ENCODE data around the gene NLGN1. TPM values are rescaled to one million over a fixed set of nuclear protein-coding genes. Genes with fewer than 3 reads are reported as not detected.

NLGN1 gene
- total RNA-seq, 1 experiment from 2014 or later: 3.2 TPM

GRCh38 chr3:174111776-174112175, 714.2 kb downstream of the NLGN1 start:
- no peak overlapping the region for H3K27ac ChIP-seq
- no peak for DNase-seq (ENCODE audit: low read depth in 1 of 2, low spot score in 2 of 2)

DNA sequence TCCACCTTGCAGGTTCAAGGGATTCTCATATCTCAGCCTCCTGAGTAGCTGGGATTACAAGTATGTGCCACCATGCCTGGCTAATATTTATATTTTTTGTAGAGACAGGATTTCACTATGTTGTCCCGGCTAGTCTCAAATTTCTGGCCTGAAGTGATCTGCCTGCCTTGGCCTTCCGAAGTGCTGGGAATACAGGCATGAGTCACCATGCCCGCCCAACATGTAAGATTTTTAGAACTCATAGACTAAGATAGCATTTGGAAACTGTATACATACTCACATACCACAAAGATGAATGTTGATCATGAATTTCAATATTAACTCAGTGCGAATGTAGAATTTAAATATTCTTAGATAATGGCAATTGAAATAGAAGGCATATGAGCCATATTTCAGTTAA, 718.9 kb downstream of the NLGN1 start:
- H3K4me1 ChIP-seq (replicated peaks): no peaks in the 10 kb centered on the region
- no peaks in the 10 kb centered on the region for H3K36me3 ChIP-seq
- H3K27me3 ChIP-seq (replicated peaks): no peaks in the 10 kb centered on the region
- H3K4me3 ChIP-seq: no peak overlapping the region
- no peaks in the 10 kb centered on the region for H3K9me3 ChIP-seq (replicated peaks)
- H3K27ac ChIP-seq: no peak overlapping the region
- DNase-seq (ENCODE audit: low read depth in 1 of 2, low spot score in 2 of 2): no peak

More at GRCh38 chr3:174111776-174112175, 714.2 kb downstream of the NLGN1 start:
- Histone ChIP-seq H3K4me1 (replicated peaks) (no peaks in the 10 kb centered on the region), H3K9me3 (replicated peaks) (no peaks in the 10 kb centered on the region), H3K4me3 (no peak overlapping the region), H3K27me3 (replicated peaks) (no peaks in the 10 kb centered on the region), H3K36me3 (no peaks in the 10 kb centered on the region)

DNA sequence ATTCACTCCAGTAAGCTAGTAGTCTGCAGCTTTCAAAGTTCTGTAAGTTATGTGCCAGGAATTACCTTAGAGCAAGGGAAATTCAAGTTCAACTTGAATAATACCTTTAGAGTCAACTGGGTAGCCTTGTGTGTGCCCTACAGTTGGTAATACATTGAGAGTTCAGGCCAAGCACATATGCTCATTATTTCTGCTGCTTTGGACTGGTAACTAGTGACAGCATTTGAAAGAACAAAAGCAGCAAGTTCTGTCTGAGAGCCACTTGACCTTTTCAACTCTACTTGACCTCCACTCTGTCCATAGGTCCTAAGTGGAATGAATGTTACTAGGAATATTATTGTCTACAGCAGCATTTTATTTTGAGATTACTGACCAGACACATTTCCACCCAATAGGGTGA, 723.5 kb downstream of the NLGN1 start:
- Histone ChIP-seq H3K4me3 (no peak overlapping the region), H3K27ac (no peak overlapping the region), H3K4me1 (replicated peaks) (no peaks in the 10 kb centered on the region), H3K9me3 (replicated peaks) (no peaks in the 10 kb centered on the region), H3K36me3 (no peaks in the 10 kb centered on the region), H3K27me3 (replicated peaks) (no peaks in the 10 kb centered on the region)
- no peak for DNase-seq (ENCODE audit: low read depth in 1 of 2, low spot score in 2 of 2)

DNA sequence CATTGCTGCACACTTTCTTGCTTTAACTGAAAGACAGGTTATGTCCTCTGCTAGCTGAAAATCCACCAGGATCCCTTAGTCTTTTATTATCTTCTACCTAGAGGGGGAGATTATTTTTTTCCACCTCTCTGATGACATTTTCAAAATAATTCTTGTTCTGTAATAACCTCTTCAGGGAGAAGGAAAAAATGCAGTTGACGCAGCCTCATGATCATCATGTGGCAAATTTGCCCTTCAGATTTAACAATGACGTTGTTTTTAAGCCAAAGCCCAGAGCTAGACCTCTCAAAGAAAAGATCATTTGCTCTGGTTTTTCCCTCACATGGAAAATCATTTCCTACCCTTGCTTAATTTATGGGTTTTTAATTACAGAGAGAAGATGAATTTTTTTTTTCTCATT, 724.9 kb downstream of the NLGN1 start:
- DNase-seq (ENCODE audit: low read depth in 1 of 2, low spot score in 2 of 2): no peak
- H3K27me3 ChIP-seq (replicated peaks): no peaks in the 10 kb centered on the region
- no peaks in the 10 kb centered on the region for H3K9me3 ChIP-seq (replicated peaks)
- no peak overlapping the region for H3K27ac ChIP-seq
- H3K4me1 ChIP-seq (replicated peaks): no peaks in the 10 kb centered on the region
- H3K4me3 ChIP-seq: no peak overlapping the region
- no peaks in the 10 kb centered on the region for H3K36me3 ChIP-seq

- H3K27me3 ChIP-seq (replicated peaks): no peaks in the 10 kb centered on the region
- H3K4me1 ChIP-seq (replicated peaks): no peaks in the 10 kb centered on the region
- H3K4me3 ChIP-seq: no peak overlapping the region
- H3K27ac ChIP-seq: no peak overlapping the region
- no peaks in the 10 kb centered on the region for H3K9me3 ChIP-seq (replicated peaks)
- DNase-seq (ENCODE audit: low read depth in 1 of 2, low spot score in 2 of 2): no peak
- H3K36me3 ChIP-seq: no peaks in the 10 kb centered on the region
Observed at GRCh38 chr3:174125267-174125824, 727.8 kb downstream of the NLGN1 start.

- H3K4me1 ChIP-seq (replicated peaks): no peaks in the 10 kb centered on the region
- H3K4me3 ChIP-seq: no peak overlapping the region
- H3K27me3 ChIP-seq (replicated peaks): no peaks in the 10 kb centered on the region
- no peaks in the 10 kb centered on the region for H3K9me3 ChIP-seq (replicated peaks)
- H3K36me3 ChIP-seq: no peaks in the 10 kb centered on the region
- no peak for DNase-seq (ENCODE audit: low read depth in 1 of 2, low spot score in 2 of 2)
- H3K27ac ChIP-seq: no peak overlapping the region
Observed at GRCh38 chr3:174126990-174127758, 729.6 kb downstream of the NLGN1 start.

DNA sequence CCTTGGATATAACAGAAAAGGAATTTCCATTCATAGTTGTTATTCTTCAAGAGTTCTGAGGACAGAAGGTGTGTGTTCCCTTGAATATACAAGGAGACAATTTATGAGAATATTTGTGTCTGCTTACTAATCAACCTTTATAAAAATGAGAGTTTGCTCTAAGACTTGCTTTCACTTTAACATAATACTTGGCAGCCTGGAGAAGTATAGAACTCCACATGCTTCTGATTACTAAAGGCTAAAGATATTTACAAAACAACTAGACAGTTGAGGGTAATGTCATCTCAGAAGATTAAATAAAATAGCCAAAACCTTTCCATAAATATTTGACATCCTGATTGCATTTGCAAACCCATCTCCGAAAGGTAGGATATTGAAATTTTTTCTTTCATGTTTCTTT, 734.5 kb downstream of the NLGN1 start:
- Histone ChIP-seq H3K4me3 (no peak overlapping the region), H3K36me3 (no peaks in the 10 kb centered on the region), H3K27ac (no peak overlapping the region), H3K27me3 (replicated peaks) (no peaks in the 10 kb centered on the region), H3K4me1 (replicated peaks) (no peaks in the 10 kb centered on the region), H3K9me3 (replicated peaks) (no peaks in the 10 kb centered on the region)
- DNase-seq (ENCODE audit: low read depth in 1 of 2, low spot score in 2 of 2): no peak

DNA sequence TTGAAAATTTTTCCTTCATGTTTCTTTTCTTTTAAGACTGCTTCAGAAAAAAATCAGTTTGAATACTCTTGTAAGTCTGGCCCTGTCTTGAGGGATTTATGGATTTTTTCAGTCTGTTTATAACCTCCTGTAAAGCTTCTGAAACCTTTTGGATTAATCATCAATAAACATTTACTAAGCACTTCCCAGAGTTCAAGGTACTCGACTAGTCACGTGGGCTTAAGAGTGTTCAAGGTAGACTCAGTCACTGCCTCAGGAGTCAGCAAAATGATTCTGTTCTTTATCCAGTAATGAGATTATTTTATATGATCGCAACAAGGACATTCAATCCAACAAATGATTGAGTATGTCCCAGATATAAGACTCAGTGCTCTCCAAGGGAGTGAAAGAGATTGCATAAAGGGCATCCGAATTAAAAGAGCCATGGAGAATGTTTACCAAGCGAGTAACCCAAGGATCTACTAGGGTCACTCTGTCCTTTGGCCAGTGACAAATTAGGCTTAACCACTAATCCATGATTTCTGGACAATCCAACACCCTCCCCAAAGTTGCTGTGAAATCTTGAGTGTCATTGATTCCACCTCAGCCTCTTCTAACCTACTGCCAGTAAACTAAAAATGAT, 735.0 kb downstream of the NLGN1 start:
- no peaks in the 10 kb centered on the region for H3K4me1 ChIP-seq (replicated peaks)
- H3K4me3 ChIP-seq: no peak overlapping the region
- no peaks in the 10 kb centered on the region for H3K9me3 ChIP-seq (replicated peaks)
- H3K36me3 ChIP-seq: no peaks in the 10 kb centered on the region
- H3K27ac ChIP-seq: no peak overlapping the region
- H3K27me3 ChIP-seq (replicated peaks): no peaks in the 10 kb centered on the region
- no peak for DNase-seq (ENCODE audit: low read depth in 1 of 2, low spot score in 2 of 2)

DNA sequence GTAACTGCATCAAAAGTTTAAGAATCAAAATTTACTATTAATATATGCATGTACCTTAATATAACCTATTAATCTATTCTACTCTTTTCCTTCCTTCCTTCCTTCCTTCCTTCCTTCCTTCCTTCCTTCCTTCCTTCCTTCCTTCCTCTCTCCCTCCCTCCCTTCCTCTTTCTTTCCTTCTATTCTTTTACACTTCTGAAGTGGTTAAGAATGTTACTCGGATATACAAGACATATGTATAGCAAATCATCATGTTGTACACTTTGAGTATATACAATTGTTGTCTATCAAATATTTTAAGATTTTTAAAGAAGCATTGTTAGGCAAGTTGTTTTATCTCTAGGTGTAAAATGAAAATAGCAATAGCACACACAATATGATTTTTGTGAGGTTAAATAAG, 748.5 kb downstream of the NLGN1 start:
- no peaks in the 10 kb centered on the region for H3K9me3 ChIP-seq (replicated peaks)
- H3K4me1 ChIP-seq (replicated peaks): no peaks in the 10 kb centered on the region
- H3K36me3 ChIP-seq: no peaks in the 10 kb centered on the region
- H3K27me3 ChIP-seq (replicated peaks): no peaks in the 10 kb centered on the region
- no peak for DNase-seq (ENCODE audit: low read depth in 1 of 2, low spot score in 2 of 2)
- no peak overlapping the region for H3K27ac ChIP-seq
- H3K4me3 ChIP-seq: no peak overlapping the region

- DNase-seq (ENCODE audit: low read depth in 1 of 2, low spot score in 2 of 2): no peak
- no peaks in the 10 kb centered on the region for H3K4me1 ChIP-seq (replicated peaks)
- no peaks in the 10 kb centered on the region for H3K36me3 ChIP-seq
- H3K27ac ChIP-seq: no peak overlapping the region
- H3K4me3 ChIP-seq: no peak overlapping the region
- H3K27me3 ChIP-seq (replicated peaks): no peaks in the 10 kb centered on the region
- no peaks in the 10 kb centered on the region for H3K9me3 ChIP-seq (replicated peaks)
Observed at GRCh38 chr3:174147798-174148197, 750.3 kb downstream of the NLGN1 start.

- Histone ChIP-seq H3K4me3 (no peak overlapping the region), H3K36me3 (no peaks in the 10 kb centered on the region), H3K4me1 (replicated peaks) (no peaks in the 10 kb centered on the region), H3K9me3 (replicated peaks) (no peaks in the 10 kb centered on the region), H3K27me3 (replicated peaks) (no peaks in the 10 kb centered on the region), H3K27ac (no peak overlapping the region)
- DNase-seq (ENCODE audit: low read depth in 1 of 2, low spot score in 2 of 2): no peak
Observed at GRCh38 chr3:174153871-174154270, 756.3 kb downstream of the NLGN1 start.

DNA sequence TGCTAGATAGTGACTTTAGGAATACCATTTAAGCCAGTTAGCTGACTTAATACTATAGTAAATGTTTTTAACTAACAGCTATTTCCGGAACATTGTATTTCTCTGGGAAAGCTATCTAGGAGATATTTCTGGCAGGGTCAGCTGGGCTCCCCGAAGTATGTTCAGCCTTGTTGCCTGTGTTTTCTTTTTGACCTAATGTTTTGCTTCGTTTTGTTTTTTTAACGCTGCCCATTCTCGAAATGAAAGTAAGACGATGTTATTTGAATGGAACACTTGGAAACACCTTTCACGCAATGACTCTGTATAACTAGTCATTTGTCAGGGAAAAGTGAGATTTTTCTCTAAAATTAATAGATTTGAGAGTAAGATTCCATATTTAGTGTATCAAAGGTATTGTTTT, 758.7 kb downstream of the NLGN1 start:
- Histone ChIP-seq H3K27ac (no peak overlapping the region), H3K9me3 (replicated peaks) (no peaks in the 10 kb centered on the region), H3K36me3 (no peaks in the 10 kb centered on the region), H3K4me1 (replicated peaks) (no peaks in the 10 kb centered on the region), H3K27me3 (replicated peaks) (no peaks in the 10 kb centered on the region), H3K4me3 (peak overlapping the region; percentile 22)
- DNase-seq (ENCODE audit: low read depth in 1 of 2, low spot score in 2 of 2): peak in 1 of 2 experiments; percentile 1

- H3K27me3 ChIP-seq (replicated peaks): no peaks in the 10 kb centered on the region
- no peak overlapping the region for H3K4me3 ChIP-seq
- H3K27ac ChIP-seq: no peak overlapping the region
- H3K36me3 ChIP-seq: no peaks in the 10 kb centered on the region
- no peak for DNase-seq (ENCODE audit: low read depth in 1 of 2, low spot score in 2 of 2)
- no peaks in the 10 kb centered on the region for H3K9me3 ChIP-seq (replicated peaks)
- no peaks in the 10 kb centered on the region for H3K4me1 ChIP-seq (replicated peaks)
Observed at GRCh38 chr3:174158674-174159073, 761.1 kb downstream of the NLGN1 start.

DNA sequence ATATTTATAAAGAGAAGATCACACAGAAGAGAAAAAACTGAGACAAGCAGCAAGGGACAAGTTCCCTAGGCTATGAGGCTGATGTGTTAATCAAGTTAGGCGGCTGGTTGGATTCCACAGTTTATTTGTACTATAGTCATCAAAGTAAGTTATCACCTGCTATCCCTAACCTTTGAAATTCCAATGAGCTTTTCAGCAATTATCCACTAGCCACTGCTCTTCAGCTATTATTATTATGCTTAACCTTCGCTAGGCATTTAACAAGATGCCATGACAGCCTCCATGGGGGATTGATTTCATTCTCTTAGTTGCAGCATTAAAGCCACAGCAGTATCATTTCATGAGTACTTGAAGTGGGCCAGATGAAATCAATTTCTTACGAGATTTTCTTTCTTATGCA, 762.1 kb downstream of the NLGN1 start:
- no peaks in the 10 kb centered on the region for H3K36me3 ChIP-seq
- no peak overlapping the region for H3K27ac ChIP-seq
- no peaks in the 10 kb centered on the region for H3K4me1 ChIP-seq (replicated peaks)
- no peaks in the 10 kb centered on the region for H3K9me3 ChIP-seq (replicated peaks)
- no peak overlapping the region for H3K4me3 ChIP-seq
- no peak for DNase-seq (ENCODE audit: low read depth in 1 of 2, low spot score in 2 of 2)
- no peaks in the 10 kb centered on the region for H3K27me3 ChIP-seq (replicated peaks)

All from SJSA1 (cell line).